HEK293T (cell line): Measurements from ENCODE around the gene SLAIN1.

Experiments
- CTCF ChIA-PET: fragments of 350-600 bp; formaldehyde crosslinking; extraction: SDS; loops from one replicate; lab custom pipeline; 2021; ENCODE audit warnings: antibody characterized with exemption, inconsistent platforms; lab: Yijun Ruan, JAX
- POLR2A ChIA-PET: fragments of 350-600 bp; formaldehyde crosslinking; extraction: SDS; loops from one replicate; lab custom pipeline; 2020; ENCODE audit warnings: antibody characterized with exemption, inconsistent platforms; lab: Yijun Ruan, JAX
- DNase-seq: peaks from one replicate; pipeline ENCODE4 v3.0.0; 2012; ENCODE audit warnings: mixed read lengths; ENCODE audit errors: extremely low spot score
- ARNT ChIP-seq: fragments of 450-650 bp; IDR thresholded peaks from 2 replicates; pipeline ENCODE4 v1.6.1; 2017; ENCODE audit warnings: mild to moderate bottlenecking
- BHLHE40 ChIP-seq: fragments of 450-650 bp; IDR thresholded peaks from 2 replicates; pipeline ENCODE4 v1.6.1; 2016; ENCODE audit warnings: mild to moderate bottlenecking, moderate library complexity, borderline replicate concordance
- CTBP1 ChIP-seq: fragments of 450-650 bp; IDR thresholded peaks from 2 replicates; pipeline ENCODE4 v1.6.1; 2016; ENCODE audit warnings: borderline replicate concordance
- ELF4 ChIP-seq: fragments of 450-650 bp; IDR thresholded peaks from 2 replicates; pipeline ENCODE4 v1.6.1; 2017; ENCODE audit warnings: antibody characterized with exemption
- FOXA1 ChIP-seq: fragments of 450-650 bp; IDR thresholded peaks from 2 replicates; pipeline ENCODE4 v1.6.1; 2016; ENCODE audit warnings: mild to moderate bottlenecking
- FOXK2 ChIP-seq: fragments of 450-650 bp; IDR thresholded peaks from 2 replicates; pipeline ENCODE4 v1.6.1; 2016; ENCODE audit warnings: mild to moderate bottlenecking
- FOXM1 ChIP-seq: fragments of 450-650 bp; IDR thresholded peaks from 2 replicates; pipeline ENCODE4 v1.6.1; 2017; ENCODE audit warnings: mild to moderate bottlenecking, borderline replicate concordance
- HDGF ChIP-seq: fragments of 450-650 bp; IDR thresholded peaks from 2 replicates; pipeline ENCODE4 v1.6.1; 2017; ENCODE audit warnings: antibody characterized with exemption, borderline replicate concordance
- L3MBTL2 ChIP-seq: fragments of 450-650 bp; conservative IDR thresholded peaks from 2 replicates; pipeline ENCODE4 v1.6.1; 2016; ENCODE audit warnings: mild to moderate bottlenecking
- LEF1 ChIP-seq: fragments of 450-650 bp; IDR thresholded peaks from 2 replicates; pipeline ENCODE4 v1.6.1; 2017; ENCODE audit warnings: mild to moderate bottlenecking, borderline replicate concordance
- NFRKB ChIP-seq: fragments of 450-650 bp; IDR thresholded peaks from 2 replicates; pipeline ENCODE4 v1.6.1; 2016; ENCODE audit warnings: mild to moderate bottlenecking, moderate library complexity
- SP1 ChIP-seq: fragments of 450-650 bp; IDR thresholded peaks from 2 replicates; pipeline ENCODE4 v1.6.1; 2017
- SUZ12 ChIP-seq: fragments of 450-650 bp; IDR thresholded peaks from 2 replicates; pipeline ENCODE4 v1.6.1; 2016; ENCODE audit warnings: mild to moderate bottlenecking
- TARDBP ChIP-seq: fragments of 450-650 bp; IDR thresholded peaks from 2 replicates; pipeline ENCODE4 v1.6.1; 2016
- ZNF384 ChIP-seq: fragments of 450-650 bp; IDR thresholded peaks from 2 replicates; pipeline ENCODE4 v1.6.1; 2016
- TF ChIP-seq, protein P1 (sequence below): fragments of 450-650 bp; IDR thresholded peaks from 2 replicates; pipeline ENCODE4 v1.6.1; 2016

SLAIN1 gene

DNA sequence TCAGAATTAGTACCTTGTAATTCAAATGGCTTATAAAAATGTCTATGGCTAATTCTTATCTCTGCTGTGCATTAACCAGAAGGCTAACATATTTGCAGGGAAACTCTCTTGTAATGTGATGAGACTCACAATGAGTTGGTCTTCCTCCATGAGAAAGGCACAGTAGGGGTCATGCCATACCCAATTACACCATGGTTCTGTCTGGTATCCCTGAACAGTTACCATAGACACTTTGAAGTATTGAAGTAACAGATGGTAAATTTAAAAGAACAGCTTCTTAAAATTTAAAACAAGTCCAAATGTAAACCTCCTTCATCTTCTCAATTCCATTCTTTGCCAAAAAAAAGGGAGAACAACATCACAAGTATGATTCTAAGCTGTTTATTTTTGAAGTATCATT is 22.6 kb upstream of the SLAIN1 start:
- CTCF ChIA-PET = interaction anchor here (0.6 kb wide), 1 partner anchor 9 kb away, joined by 4 read pairs; no protein-coding TSS in a partner anchor
- no peak for TF ChIP-seq LEF1
- TF ChIP-seq, protein P1, sequence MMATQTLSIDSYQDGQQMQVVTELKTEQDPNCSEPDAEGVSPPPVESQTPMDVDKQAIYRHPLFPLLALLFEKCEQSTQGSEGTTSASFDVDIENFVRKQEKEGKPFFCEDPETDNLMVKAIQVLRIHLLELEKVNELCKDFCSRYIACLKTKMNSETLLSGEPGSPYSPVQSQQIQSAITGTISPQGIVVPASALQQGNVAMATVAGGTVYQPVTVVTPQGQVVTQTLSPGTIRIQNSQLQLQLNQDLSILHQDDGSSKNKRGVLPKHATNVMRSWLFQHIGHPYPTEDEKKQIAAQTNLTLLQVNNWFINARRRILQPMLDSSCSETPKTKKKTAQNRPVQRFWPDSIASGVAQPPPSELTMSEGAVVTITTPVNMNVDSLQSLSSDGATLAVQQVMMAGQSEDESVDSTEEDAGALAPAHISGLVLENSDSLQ = no peak
- no peak for TF ChIP-seq SP1
- TF ChIP-seq FOXK2 = no peak
- TF ChIP-seq BHLHE40 = no peak
- no peak for TF ChIP-seq HDGF
- TF ChIP-seq FOXM1 = no peak
- TF ChIP-seq FOXA1 = no peak
- TF ChIP-seq NFRKB = no peak
- TF ChIP-seq ZNF384 = no peak
- no peak for TF ChIP-seq TARDBP
- TF ChIP-seq ARNT = no peak
- no peak for TF ChIP-seq L3MBTL2
- TF ChIP-seq SUZ12 = no peak
- TF ChIP-seq ELF4 = no peak
- TF ChIP-seq CTBP1 = no peak
- POLR2A ChIA-PET = no interaction called here
- no peak for DNase-seq

DNA sequence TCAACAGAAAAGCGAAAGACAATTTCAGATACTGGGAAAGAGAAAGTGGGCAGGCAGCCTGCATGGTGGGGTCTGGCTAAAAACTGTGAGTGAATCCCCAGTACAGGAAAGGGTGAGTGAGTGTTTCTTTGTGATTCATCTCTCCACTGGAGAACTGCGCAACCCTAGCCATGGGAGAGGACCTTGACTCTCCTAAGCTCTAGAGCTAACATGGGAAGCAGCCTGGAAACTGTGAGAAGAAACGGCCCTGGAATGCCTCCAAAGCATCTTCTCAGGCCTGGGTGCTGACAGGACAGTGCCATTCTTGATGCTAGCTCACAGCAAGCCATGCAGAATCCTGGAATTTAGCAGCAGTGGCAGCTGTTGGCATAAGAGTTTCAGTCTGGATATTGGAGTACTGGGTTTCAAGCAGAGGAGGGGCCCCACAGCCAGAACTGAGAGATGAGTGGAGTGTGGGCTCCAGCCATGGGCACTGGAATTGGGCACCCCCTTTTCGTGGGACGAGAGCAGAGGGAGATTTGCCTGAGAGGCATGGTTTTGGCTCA is 18.7 kb upstream of the SLAIN1 start:
- POLR2A ChIA-PET = no interaction called here
- CTCF ChIA-PET = no interaction called here
- no peak for DNase-seq
- TF ChIP-seq ZNF384 (no peak), HDGF (no peak), L3MBTL2 (no peak), ARNT (no peak), TARDBP (no peak), SP1 (no peak)
- TF ChIP-seq, protein P1 = no peak

DNA sequence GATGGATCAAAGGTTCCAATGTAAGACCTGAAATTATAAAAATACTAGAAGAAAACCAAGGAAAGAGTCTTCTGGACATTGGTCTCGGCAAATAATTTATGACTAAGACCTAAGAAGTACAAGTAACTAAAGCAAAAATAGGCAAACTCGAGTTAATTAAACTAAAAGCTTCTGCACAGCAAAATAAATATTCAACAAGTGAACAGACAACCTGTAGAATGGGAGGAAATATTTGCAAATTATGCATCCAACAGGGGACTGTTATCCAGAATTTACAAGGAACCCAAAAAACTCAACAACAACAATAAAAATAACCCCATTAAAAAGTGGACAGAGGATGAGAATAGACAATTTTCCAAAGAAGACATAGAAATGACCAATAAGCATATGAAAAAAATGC is 9.7 kb upstream of the SLAIN1 start:
- ChIA-PET CTCF (no interaction called here), POLR2A (no interaction called here)
- TF ChIP-seq LEF1 (no peak), HDGF (no peak), ARNT (no peak), SUZ12 (no peak), TARDBP (no peak), NFRKB (no peak), ELF4 (no peak), BHLHE40 (no peak), CTBP1 (no peak), FOXK2 (no peak)
- TF ChIP-seq, protein P1 = no peak
- DNase-seq = no peak

DNA sequence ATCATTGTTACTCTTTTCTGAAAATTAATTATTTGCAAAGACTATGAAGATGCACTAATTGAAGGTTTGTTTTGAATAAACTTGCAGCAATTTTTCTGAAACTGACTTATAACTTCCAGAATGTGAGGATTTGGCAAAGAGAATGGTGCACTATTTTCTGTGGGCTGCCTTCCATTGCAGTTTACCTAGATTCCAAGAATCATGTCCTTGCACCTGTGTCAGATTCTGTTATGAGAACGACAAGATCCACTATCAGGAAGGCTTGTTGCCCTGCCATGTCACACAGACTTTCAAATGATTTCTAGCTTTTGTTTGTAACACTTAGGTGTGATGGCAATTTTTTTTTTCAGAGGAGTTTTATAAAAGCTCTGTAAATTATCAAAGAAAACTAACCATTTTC is 5.6 kb upstream of the SLAIN1 start:
- CTCF ChIA-PET = no interaction called here
- TF ChIP-seq FOXA1 (no peak), L3MBTL2 (no peak), BHLHE40 (no peak), ELF4 (no peak), SUZ12 (no peak)
- TF ChIP-seq, protein P1 = no peak
- DNase-seq = no peak
- POLR2A ChIA-PET = no interaction called here

DNA sequence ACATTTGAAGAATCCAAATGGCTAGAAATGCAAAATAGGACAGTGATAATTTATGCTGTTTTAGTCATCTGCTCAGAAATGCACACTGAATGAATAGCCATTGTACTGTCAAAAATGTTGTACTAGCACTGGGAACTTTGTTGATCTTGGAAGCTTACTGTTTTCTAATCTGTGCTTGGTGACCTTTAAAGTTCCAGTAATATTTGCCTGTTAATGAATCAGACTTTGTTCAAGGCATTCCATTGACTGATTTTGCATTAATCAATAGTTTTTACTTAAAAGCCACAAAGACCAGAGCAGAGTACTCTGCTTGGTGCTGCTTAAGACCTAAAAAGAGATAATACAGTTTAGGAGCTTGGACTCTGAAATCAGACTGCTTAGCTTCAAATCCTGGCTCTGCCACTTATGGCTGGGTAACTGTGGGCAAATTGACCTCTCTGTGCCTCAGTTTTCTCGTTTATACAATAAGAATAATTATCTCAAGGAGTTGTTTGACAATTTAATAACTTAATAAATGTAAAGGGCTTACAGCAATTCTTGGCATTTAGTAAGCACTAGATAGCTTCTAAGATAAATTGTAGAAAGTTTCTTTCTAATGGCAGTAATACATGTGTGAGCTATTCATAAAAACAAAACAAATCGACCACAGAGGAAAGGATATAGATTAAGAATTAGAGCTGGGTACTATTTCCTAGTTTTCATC is 4.6 kb upstream of the SLAIN1 start:
- CTCF ChIA-PET = no interaction called here
- TF ChIP-seq FOXK2 (no peak), ARNT (no peak), CTBP1 (no peak)
- DNase-seq = no peak
- POLR2A ChIA-PET = no interaction called here

DNA sequence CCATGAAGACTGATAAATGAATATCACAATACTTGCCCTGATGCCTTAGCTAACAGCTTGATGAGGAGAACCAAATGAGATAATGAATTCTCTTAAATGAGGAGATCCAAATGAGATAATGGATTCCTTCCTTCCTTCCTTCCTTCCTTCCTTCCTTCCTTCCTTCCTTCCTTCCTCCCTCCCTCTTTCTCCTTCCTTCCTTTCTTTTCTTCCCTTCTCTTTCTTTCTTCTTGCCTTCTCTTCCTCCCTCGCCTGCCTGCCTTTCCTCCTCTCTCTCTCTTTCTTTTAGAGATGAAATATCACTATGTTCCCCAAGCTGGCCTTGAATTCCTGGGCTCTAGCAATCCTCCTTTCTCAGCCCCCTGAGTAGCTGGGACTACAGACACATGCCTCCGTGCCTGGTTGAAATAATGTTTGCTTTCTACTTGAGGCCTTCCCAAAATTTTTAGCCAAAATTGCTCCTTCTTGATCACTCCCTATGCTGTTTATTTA is 4.0 kb upstream of the SLAIN1 start:
- TF ChIP-seq ARNT = no peak
- no peak for TF ChIP-seq SP1
- TF ChIP-seq LEF1 = no peak
- TF ChIP-seq CTBP1 = no peak
- no peak for TF ChIP-seq FOXM1
- no peak for TF ChIP-seq SUZ12
- no peak for TF ChIP-seq FOXA1
- TF ChIP-seq TARDBP = no peak
- no peak for TF ChIP-seq ZNF384
- DNase-seq = no peak
- CTCF ChIA-PET = no interaction called here
- POLR2A ChIA-PET = no interaction called here
